ENCODE results near the gene TPPP2.
A peak's percentile ranks its signal among the peaks of the same experiment; 100 is the strongest.

The TPPP2 gene

DNA sequence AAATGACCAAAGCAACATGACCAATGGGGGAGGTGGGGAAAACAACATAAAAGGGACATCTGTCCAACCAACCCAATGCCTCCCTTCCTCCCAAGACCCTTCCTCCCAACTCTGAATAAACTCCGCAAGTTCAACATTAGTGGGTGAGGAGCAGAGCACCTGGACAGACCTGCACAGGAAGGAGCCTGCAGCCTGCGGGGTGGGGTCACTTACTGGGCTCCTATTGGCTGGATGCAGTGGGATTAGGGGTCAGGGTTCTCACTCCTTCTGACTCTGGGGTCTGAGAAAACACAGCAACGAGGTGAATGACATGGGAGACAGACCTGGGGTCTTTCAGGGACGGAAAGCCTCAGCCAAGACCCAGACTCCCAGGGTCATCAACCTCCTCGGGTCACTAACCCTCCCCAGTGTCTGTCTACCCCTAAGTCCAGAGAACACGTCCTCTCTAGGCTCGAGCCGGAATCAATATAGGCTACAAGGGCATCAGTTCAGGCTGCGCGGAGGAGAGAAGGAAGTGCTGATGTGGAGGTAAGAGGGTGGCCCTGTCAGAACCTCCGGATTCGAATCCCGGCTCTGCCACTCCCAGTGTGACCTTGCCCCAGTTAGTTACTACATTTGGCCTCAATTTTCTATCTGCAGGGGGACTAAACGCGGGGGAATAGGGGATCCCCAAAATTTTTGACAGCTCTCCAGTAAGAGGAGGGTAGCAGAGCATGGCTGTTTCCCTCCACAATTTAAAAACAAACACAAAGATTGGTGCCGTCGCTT is 6.0 kb upstream of the TPPP2 start:
- H3K9ac ChIP-seq (ENCODE audit: low read depth, low read length, poor library complexity): no peak overlapping the region
- DNase-seq (ENCODE audit: low spot score): no peak
- H3K4me2 ChIP-seq (ENCODE audit: insufficient read depth, low read length, poor library complexity, severe bottlenecking): peak overlapping the region; percentile 94
- peak overlapping the region; percentile 53 to 80 for H3K4me3 ChIP-seq (ENCODE audit: low read length in 2 of 2)
- no peak overlapping the region for H2BK12ac ChIP-seq (ENCODE audit: low read length)
- no peak overlapping the region for H4K8ac ChIP-seq (ENCODE audit: low read depth, low read length)
- H2BK120ac ChIP-seq (ENCODE audit: low read depth, low read length): no peak overlapping the region
- peak overlapping the region; percentile 75 for H3K23ac ChIP-seq (ENCODE audit: low read depth, low read length, poor library complexity)
- no peak overlapping the region for H3K14ac ChIP-seq (ENCODE audit: low read length)
- H4K91ac ChIP-seq (ENCODE audit: low read depth, low read length, poor library complexity): no peak overlapping the region
- peaks cover 0 to 6% of the 10 kb centered on the region in 2 donors for H3K9me3 ChIP-seq (replicated peaks in 1 of 2; ENCODE audit: control insufficient read depth in 2 of 2, insufficient read depth in 1 of 2, low read depth in 1 of 2, low read length in 2 of 2)
- H3K4ac ChIP-seq (ENCODE audit: low read length): no peak overlapping the region
- H2BK5ac ChIP-seq (ENCODE audit: low read length): no peak overlapping the region
- H2AFZ ChIP-seq (ENCODE audit: low read length): peak overlapping the region; percentile 93
- H3K18ac ChIP-seq (ENCODE audit: low read length): peak overlapping the region; percentile 93
- peak overlapping the region; percentile 82 for H2AK5ac ChIP-seq (ENCODE audit: low read depth, low read length)
- no CpG with 5 or more reads among the region's 17 CpGs for WGBS, 2 donors (ENCODE audit: extremely low coverage in 2 of 2, insufficient read length in 2 of 2, insufficient replicate concordance in 1 of 2)
- H3K27ac ChIP-seq (replicated peaks; ENCODE audit: low read length): no peak overlapping the region
- no peaks in the 10 kb centered on the region for H3K36me3 ChIP-seq (replicated peaks in 1 of 2; ENCODE audit: control insufficient read depth in 2 of 2, insufficient read depth in 2 of 2, low read length in 2 of 2)
- peaks cover 8 to 86% (median 36%) of the 10 kb centered on the region in 3 experiments for H3K27me3 ChIP-seq (ENCODE audit: control insufficient read depth in 3 of 3, insufficient read depth in 3 of 3, low read depth in 1 of 3, low read length in 3 of 3)
- H3K79me1 ChIP-seq (ENCODE audit: low read depth, low read length): no peaks in the 10 kb centered on the region
- no peak overlapping the region for H2BK15ac ChIP-seq (ENCODE audit: low read length)
- peaks cover 4 to 13% of the 10 kb centered on the region in 2 donors for H3K4me1 ChIP-seq (ENCODE audit: control insufficient read depth in 2 of 2, insufficient read depth in 1 of 2, low read depth in 1 of 2, low read length in 2 of 2)

DNA sequence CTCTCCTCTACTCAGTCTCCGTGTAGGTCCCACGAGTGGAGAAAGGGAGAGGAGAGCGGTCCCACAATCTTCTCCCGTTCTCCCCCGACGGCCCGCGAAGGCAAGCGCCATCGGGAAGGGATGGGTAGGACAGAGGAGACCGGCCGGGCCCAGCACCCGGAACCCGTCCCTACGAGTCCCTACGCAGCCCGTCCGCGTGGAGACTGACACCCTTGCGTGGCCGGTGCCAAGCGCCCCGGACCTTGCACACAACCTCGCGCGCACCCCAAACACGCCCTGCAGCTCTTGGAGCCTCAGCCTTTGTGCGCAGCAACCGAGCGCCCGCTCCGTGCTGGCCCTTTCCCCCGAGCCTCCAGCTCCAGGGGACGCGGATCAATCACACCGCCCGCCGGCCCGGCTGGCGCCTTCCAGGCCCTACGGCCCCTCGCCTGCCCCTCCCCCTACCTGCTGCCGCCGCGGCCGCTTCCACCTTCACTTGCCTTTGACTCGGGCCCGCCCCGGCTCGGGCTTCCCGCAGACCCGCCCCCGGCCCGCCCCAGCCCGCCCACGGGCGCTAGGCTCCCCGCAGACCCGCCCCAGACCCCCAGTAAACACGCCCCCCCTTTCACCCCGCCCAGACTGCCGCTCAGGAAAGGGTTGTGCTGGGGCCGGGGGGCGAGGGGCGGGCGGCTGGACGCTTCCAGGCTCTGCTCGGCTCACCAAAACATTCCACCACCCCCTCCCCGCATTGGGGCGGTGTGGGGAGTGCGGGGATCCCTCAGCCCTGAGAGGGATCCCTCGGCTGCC is 5.2 kb upstream of the TPPP2 start, which contains the start of gene NDRG2:
Gene NDRG2, minus strand, starts transcription at position 477 of the 786 bp plus-strand sequence. CDS start 1,746 bp downstream, outside the sequence.
- Histone ChIP-seq H3K36me3 (replicated peaks in 1 of 2; ENCODE audit: control insufficient read depth in 2 of 2, insufficient read depth in 2 of 2, low read length in 2 of 2) (no peaks in the 10 kb centered on the region), H3K9me3 (replicated peaks in 1 of 2; ENCODE audit: control insufficient read depth in 2 of 2, insufficient read depth in 1 of 2, low read depth in 1 of 2, low read length in 2 of 2) (peaks cover 0 to 6% of the 10 kb centered on the region in 2 donors), H2AK5ac (ENCODE audit: low read depth, low read length) (peak within 1 kb of the TSS; percentile 82), H2BK5ac (ENCODE audit: low read length) (no peak within 1 kb of the TSS), H3K14ac (ENCODE audit: low read length) (peak within 1 kb of the TSS; percentile 97), H3K79me1 (ENCODE audit: low read depth, low read length) (no peaks in the 10 kb centered on the region), H3K23ac (ENCODE audit: low read depth, low read length, poor library complexity) (peak within 1 kb of the TSS; percentile 75), H2BK12ac (ENCODE audit: low read length) (no peak within 1 kb of the TSS), H3K4me1 (ENCODE audit: control insufficient read depth in 2 of 2, insufficient read depth in 1 of 2, low read depth in 1 of 2, low read length in 2 of 2) (peaks cover 4 to 13% of the 10 kb centered on the region in 2 donors), H2AFZ (ENCODE audit: low read length) (peak within 1 kb of the TSS; percentile 93), H2BK120ac (ENCODE audit: low read depth, low read length) (no peak within 1 kb of the TSS), H4K8ac (ENCODE audit: low read depth, low read length) (no peak within 1 kb of the TSS), H3K18ac (ENCODE audit: low read length) (peak within 1 kb of the TSS; percentile 95), H4K91ac (ENCODE audit: low read depth, low read length, poor library complexity) (peak within 1 kb of the TSS; percentile 59), H3K9ac (ENCODE audit: low read depth, low read length, poor library complexity) (peak within 1 kb of the TSS; percentile 86), H3K4me3 (ENCODE audit: low read length in 2 of 2) (peak within 1 kb of the TSS; percentile 53 to 80), H3K4ac (ENCODE audit: low read length) (no peak within 1 kb of the TSS), H2BK15ac (ENCODE audit: low read length) (peak within 1 kb of the TSS; percentile 71), H3K27me3 (ENCODE audit: control insufficient read depth in 3 of 3, insufficient read depth in 3 of 3, low read depth in 1 of 3, low read length in 3 of 3) (peaks cover 8 to 88% (median 36%) of the 10 kb centered on the region in 3 experiments), H3K4me2 (ENCODE audit: insufficient read depth, low read length, poor library complexity, severe bottlenecking) (peak within 1 kb of the TSS; percentile 94), H3K27ac (replicated peaks; ENCODE audit: low read length) (no peak within 1 kb of the TSS)
- peak; percentile 64 for DNase-seq (ENCODE audit: low spot score)
- no CpG with 5 or more reads among the region's 72 CpGs for WGBS, 2 donors (ENCODE audit: extremely low coverage in 2 of 2, insufficient read length in 2 of 2, insufficient replicate concordance in 1 of 2)

DNA sequence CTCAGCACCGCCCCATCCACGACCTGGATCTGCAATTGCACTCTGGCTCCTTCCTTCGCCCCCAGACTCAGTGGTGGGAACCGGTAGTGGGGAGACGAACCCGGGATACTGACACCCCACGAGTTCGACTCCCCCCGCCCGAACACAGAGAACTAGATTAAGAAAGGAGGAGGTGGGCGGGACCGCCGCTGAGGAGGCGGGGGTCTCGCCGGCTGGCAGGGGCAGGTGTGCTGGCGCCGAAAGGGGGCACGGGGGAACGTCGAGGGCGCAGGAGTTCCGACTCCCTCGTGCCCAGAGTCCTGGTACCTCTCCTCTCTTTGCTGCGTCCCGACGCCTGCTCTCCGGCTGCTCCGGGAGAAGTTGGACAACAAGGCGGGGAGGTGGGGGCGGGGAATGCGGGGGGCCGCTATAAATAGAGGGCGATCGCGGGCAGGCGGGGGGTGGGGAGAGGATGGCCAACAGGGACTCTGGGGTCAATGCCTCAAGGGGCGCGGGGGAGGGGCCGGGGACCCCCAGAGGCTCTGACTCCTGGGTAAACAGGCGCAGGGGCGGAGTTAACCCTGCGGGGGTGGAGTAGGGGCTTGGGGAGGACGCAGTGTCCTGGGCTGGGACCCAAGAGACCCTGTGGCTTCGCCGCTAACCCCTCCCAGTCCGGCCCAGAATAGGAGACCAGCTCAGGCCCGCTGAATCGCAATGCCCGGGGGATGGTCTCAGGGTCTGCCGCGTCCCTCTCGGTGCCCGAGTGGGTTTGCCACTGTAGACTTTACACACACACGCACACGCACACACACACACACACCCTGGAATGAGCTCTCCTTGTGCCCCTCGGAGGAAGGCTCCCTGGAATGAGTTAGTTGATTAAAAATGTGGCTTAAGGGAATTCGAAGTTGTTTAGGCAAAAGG is 4.4 kb upstream of the TPPP2 start:
- Histone ChIP-seq H3K4ac (ENCODE audit: low read length) (no peak overlapping the region), H4K91ac (ENCODE audit: low read depth, low read length, poor library complexity) (no peak overlapping the region), H3K14ac (ENCODE audit: low read length) (peak overlapping the region; percentile 25), H4K8ac (ENCODE audit: low read depth, low read length) (no peak overlapping the region), H3K79me1 (ENCODE audit: low read depth, low read length) (no peaks in the 10 kb centered on the region), H3K36me3 (replicated peaks in 1 of 2; ENCODE audit: control insufficient read depth in 2 of 2, insufficient read depth in 2 of 2, low read length in 2 of 2) (no peaks in the 10 kb centered on the region), H3K9me3 (replicated peaks in 1 of 2; ENCODE audit: control insufficient read depth in 2 of 2, insufficient read depth in 1 of 2, low read depth in 1 of 2, low read length in 2 of 2) (peaks cover 0 to 6% of the 10 kb centered on the region in 2 donors), H2BK15ac (ENCODE audit: low read length) (peak overlapping the region; percentile 71), H3K9ac (ENCODE audit: low read depth, low read length, poor library complexity) (peak overlapping the region; percentile 78), H3K27ac (replicated peaks; ENCODE audit: low read length) (no peak overlapping the region), H2AFZ (ENCODE audit: low read length) (peak overlapping the region; percentile 93), H2AK5ac (ENCODE audit: low read depth, low read length) (peak overlapping the region; percentile 36), H2BK5ac (ENCODE audit: low read length) (no peak overlapping the region), H2BK12ac (ENCODE audit: low read length) (no peak overlapping the region), H3K27me3 (ENCODE audit: control insufficient read depth in 3 of 3, insufficient read depth in 3 of 3, low read depth in 1 of 3, low read length in 3 of 3) (peaks cover 8 to 93% (median 36%) of the 10 kb centered on the region in 3 experiments), H2BK120ac (ENCODE audit: low read depth, low read length) (no peak overlapping the region), H3K4me2 (ENCODE audit: insufficient read depth, low read length, poor library complexity, severe bottlenecking) (peak overlapping the region; percentile 94), H3K4me3 (ENCODE audit: low read length in 2 of 2) (peak overlapping the region; percentile 53 to 72), H3K4me1 (ENCODE audit: control insufficient read depth in 2 of 2, insufficient read depth in 1 of 2, low read depth in 1 of 2, low read length in 2 of 2) (peaks cover 4 to 13% of the 10 kb centered on the region in 2 donors), H3K23ac (ENCODE audit: low read depth, low read length, poor library complexity) (peak overlapping the region; percentile 69), H3K18ac (ENCODE audit: low read length) (peak overlapping the region; percentile 95)
- WGBS, 2 donors (ENCODE audit: extremely low coverage in 2 of 2, insufficient read length in 2 of 2, insufficient replicate concordance in 1 of 2): no CpG with 5 or more reads among the region's 58 CpGs
- peak; percentile 31 for DNase-seq (ENCODE audit: low spot score)

Data from neuronal stem cell (in vitro differentiated cells).